Measurements from ENCODE around the gene TSPAN13.

Gene TSPAN13

GRCh38 chr7:16728811-16729210, 24.7 kb upstream of the TSPAN13 start:
- no peak for DNase-seq (ENCODE audit: low read depth)
- no peak for TF ChIP-seq CTCF (IDR thresholded peaks at IDR 0.05; ENCODE audit: control insufficient read depth, insufficient read depth, low read depth, low read length, missing control alignments)
- no peak overlapping the region for H3K4me3 ChIP-seq (ENCODE audit: control insufficient read depth, low read depth, low read length)

DNA sequence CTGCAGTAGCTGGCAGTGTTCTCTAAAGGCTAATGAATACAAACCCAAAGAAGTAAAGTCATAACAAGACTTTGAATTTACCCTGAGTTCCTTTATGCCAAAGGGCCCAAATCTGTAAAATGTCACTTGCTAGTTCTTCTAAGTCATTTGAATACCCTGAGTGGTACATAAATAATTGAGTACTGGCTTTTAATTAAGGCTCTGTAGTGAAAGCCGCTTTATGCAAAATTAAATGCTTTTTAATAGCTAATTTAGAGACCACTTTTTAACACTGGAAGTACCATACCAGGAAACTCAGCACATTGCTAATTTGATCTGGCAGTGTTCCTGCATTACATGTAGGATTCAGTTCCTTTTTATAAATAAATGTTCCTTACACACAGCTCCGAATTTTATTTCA, 24.0 kb upstream of the TSPAN13 start:
- H3K4me3 ChIP-seq (ENCODE audit: control insufficient read depth, low read depth, low read length) = no peak overlapping the region
- no peak for DNase-seq (ENCODE audit: low read depth)
- TF ChIP-seq CTCF (IDR thresholded peaks at IDR 0.05; ENCODE audit: control insufficient read depth, insufficient read depth, low read depth, low read length, missing control alignments) = no peak

DNA sequence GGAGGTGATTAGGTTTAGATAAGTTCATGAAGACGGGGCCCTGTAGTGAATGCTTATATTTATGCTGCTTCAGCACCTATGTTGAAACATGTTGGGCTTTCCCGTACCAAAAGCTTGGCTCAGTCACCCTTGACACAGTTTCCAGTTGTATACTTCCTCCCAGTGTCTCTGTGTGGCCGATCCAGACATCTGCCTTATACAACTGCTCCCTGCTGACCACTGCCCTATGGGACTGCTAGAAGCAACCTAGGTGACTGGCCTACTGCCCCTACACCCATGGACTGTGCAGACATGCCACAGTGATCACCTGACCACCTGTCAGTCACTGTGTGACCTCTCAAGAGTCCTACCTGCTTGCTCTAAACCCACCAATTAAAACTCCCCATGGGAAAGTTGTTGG, 22.6 kb upstream of the TSPAN13 start:
- no peak for DNase-seq (ENCODE audit: low read depth)
- no peak overlapping the region for H3K4me3 ChIP-seq (ENCODE audit: control insufficient read depth, low read depth, low read length)
- TF ChIP-seq CTCF (IDR thresholded peaks at IDR 0.05; ENCODE audit: control insufficient read depth, insufficient read depth, low read depth, low read length, missing control alignments) = no peak

DNA sequence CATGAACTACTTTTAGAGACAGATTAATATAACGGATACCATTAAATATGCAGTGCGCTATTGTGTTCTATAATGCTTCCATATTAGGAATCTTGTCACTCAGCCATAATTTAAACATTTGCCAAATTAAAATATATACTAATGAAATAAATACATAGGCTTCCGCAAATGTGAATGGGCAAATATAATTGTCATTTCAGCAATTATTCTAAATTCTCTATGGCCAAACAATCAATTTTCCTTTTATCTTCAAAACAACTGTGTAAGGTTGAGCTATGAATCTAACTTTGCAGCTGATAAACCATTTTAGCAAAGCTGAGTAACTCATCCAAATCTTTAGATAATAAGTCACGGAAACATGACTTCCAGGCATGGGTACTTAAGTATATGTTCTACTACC, 20.7 kb upstream of the TSPAN13 start:
- no peak for DNase-seq (ENCODE audit: low read depth)
- TF ChIP-seq CTCF (IDR thresholded peaks at IDR 0.05; ENCODE audit: control insufficient read depth, insufficient read depth, low read depth, low read length, missing control alignments) = no peak
- H3K4me3 ChIP-seq (ENCODE audit: control insufficient read depth, low read depth, low read length) = no peak overlapping the region

DNA sequence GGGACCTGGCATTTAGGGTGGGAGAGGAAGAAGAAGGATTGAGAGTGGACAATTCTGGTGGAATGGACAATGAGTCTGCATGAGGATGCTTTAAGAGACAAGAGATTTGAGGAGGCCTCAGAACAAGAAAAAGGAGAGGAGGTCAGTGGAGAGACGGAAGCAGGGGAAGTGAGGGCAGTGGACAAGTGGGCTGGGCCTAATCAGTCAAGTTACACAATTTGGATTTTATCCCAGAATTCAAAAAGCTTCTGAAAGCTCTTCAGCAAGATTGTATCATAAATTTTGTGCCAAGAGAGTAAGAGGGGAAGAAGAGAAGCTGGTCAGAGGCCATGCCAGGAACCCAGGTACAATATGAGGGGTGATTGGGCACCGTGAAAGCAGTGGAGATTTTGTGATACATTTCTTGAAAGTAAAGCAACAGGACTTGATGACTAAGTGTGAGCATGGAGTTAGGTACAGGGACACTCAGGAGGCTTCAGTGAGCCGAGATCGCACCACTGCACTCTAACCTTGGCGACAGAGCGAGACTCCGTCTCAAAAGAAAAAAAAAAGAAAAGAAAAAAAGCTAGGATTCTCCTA, 19.3 kb upstream of the TSPAN13 start:
- no peak for TF ChIP-seq CTCF (IDR thresholded peaks at IDR 0.05; ENCODE audit: control insufficient read depth, insufficient read depth, low read depth, low read length, missing control alignments)

DNA sequence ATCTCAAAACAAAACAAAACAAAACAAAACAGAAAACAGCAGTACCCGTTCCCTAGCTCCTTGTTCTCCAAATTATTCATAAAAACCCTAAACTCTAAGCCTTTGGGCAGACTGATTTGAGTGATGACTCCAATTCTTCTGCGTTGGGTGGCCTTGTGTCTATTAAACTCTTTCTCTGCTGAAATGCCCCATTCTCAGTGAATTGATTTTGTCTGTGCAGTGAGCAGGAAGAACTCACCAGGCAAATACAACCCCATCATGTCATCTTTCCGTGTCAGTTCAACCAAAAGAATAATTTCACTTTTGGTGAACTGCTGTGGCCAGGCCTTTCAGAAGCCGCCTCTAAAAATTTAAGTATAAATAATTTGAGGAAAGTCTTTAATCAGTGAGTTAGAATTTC, 18.5 kb upstream of the TSPAN13 start:
- no peak overlapping the region for H3K4me3 ChIP-seq (ENCODE audit: control insufficient read depth, low read depth, low read length)
- DNase-seq (ENCODE audit: low read depth) = no peak
- no peak for TF ChIP-seq CTCF (IDR thresholded peaks at IDR 0.05; ENCODE audit: control insufficient read depth, insufficient read depth, low read depth, low read length, missing control alignments)

More for the DNA sequence above, 19.3 kb upstream of the TSPAN13 start:
- H3K4me3 ChIP-seq (ENCODE audit: control insufficient read depth, low read depth, low read length) = no peak overlapping the region
- no peak for DNase-seq (ENCODE audit: low read depth)

All from AG09309 (cell line).